ENCODE measurements around the gene ZNF12. TPM values are rescaled to one million over a fixed set of nuclear protein-coding genes. Genes with fewer than 3 reads are reported as not detected.

The ZNF12 gene
- total and polyA plus RNA-seq, 2 of the 8 experiments (the other 6 are each of a cell fraction or from before 2014, with no cell fraction given), result 6.7 to 16.2 TPM

DNA sequence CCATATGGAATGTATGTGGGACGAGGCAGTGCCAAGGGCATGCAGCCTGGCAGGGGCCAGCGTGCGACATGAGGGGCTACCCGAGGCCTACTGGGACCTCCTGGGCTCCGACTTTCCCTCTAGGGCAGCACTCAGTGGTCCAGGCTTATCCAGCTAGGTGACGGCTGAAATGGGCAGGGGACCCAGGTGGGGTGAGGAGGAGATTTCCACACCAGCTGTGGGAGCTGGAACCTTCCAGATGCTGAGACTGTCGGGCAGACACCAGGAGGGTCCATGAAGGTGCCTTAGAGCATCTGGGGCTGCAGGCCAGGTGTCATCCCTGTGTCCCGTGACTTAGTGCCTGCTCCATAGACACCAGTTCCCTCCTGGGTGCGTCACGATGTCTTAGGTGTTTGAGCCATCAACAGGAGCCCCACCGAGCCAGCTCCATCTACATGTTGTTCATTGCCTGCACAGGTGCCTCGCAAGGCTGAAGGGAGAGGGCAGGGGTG, 56.2 kb downstream of the ZNF12 start (continued):
- TF ChIP-seq BRCA1 (IDR thresholded peaks at IDR 0.05; ENCODE audit: low read depth, low read length) (no peak), TEAD4 (IDR thresholded peaks at IDR 0.05; ENCODE audit: low read depth, low read length) (no peak), GTF2F1 (IDR thresholded peaks at IDR 0.05; ENCODE audit: borderline replicate concordance, low read depth, low read length) (no peak), GABPA (IDR thresholded peaks at IDR 0.05; ENCODE audit: borderline replicate concordance, insufficient read depth, low read length) (no peak), ZNF274 (IDR thresholded peaks at IDR 0.05; ENCODE audit: borderline replicate concordance, extremely low read depth, low read length) (no peak), JUN (IDR thresholded peaks at IDR 0.05; ENCODE audit: low read depth, low read length) (no peak), KDM1A (IDR thresholded peaks at IDR 0.05; ENCODE audit: borderline replicate concordance, low read length) (no peak)

Data from H1 (cell line).